ENCODE results near the gene PLXNA2.

PLXNA2 gene

GRCh38 chr1:208181364-208181763, 62.8 kb downstream of the PLXNA2 start:
- DNase-seq (ENCODE audit: low read depth): no peak

DNA sequence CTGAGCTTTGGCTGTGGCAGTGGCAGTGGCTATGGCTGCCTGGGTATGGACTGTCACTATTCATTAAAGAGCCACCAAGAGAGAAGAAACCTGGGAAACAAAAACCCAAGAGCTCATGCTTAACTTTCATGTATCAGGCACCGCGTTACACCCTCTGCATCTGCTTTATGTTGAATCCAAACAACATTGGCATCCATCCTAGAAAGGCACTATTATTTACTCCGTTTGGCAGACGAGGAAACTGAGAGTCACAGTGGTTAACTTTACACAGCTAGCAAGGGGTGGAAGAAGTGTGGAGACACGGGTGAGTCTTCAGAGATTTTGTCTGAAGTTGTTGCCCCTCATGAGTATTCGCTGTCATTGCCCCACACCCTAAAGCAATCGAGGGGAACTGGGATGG, 63.8 kb downstream of the PLXNA2 start:
- peak; percentile 45 for DNase-seq (ENCODE audit: low read depth)

GRCh38 chr1:208179961-208180409, 64.2 kb downstream of the PLXNA2 start:
- no peak for DNase-seq (ENCODE audit: low read depth)

- no peak for DNase-seq (ENCODE audit: low read depth)
Measured at GRCh38 chr1:208179263-208179816, 64.8 kb downstream of the PLXNA2 start.

DNA sequence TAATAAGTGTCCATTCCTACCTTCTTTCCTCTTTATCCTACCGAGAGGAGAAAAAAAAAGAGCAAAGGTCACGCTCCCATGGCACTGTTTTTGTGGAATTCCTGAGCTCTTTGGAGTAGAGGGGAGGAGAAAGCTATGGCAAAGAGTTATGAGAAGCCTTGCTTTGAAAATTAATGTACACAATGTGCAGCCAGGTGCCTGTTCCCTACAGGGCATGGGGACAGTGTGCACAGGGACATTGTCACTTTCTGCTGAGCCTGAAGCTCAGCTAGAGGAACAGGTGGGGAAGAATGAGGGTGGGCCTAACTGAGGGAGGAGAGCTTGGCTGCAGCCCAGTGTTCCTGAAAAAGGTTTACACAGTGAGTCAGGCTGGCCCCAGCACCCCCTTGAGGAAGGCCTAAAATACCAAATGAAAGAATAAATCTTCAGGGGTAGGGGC, 66.1 kb downstream of the PLXNA2 start:
- no peak for DNase-seq (ENCODE audit: low read depth)

DNA sequence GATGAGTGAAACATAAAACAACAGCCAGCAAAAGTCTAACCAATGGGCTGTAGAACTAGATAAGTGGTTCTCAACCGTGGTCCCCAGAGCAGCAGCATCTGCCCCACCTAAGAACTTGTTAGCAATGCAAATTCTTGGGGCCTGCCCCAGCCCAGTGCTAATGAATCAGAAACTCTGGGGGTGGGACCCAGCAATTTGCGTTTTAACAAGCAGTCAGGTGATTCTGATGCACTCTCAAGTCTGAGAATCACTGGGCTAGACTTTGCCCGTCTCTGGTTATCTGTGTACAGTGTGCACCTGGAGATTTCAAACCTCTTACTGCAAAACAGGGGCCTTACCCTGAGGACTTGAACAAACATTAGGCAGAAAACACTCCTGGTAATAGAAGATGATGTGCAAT, 66.5 kb downstream of the PLXNA2 start:
- DNase-seq (ENCODE audit: low read depth): no peak

- no peak for DNase-seq (ENCODE audit: low read depth)
Measured at GRCh38 chr1:208176649-208177048, 67.5 kb downstream of the PLXNA2 start.

DNA sequence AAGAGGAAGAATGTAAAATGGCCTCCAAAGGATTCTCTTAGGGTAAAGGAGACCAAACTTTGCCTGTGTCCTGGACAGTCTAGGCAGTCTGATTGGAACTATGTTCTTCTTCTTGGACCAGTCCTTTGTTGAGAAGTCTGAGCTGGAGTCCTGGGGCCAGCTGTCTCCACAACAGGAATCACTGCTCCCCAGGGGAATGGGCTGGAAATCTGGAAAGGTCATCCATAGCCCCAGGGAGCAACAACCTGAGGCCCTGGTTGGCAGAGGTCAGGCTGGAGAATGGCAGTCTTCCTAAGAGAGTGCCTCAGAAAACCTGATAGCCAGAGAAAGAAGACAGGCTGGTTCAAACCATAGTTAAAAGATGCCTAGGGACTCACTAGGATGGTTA, 68.7 kb downstream of the PLXNA2 start:
- DNase-seq (ENCODE audit: low read depth): no peak

- DNase-seq (ENCODE audit: low read depth): peak; percentile 78
Measured at GRCh38 chr1:208174731-208175507, 69.3 kb downstream of the PLXNA2 start.

- DNase-seq (ENCODE audit: low read depth): no peak
Measured at GRCh38 chr1:208174200-208174599, 70.0 kb downstream of the PLXNA2 start.

DNA sequence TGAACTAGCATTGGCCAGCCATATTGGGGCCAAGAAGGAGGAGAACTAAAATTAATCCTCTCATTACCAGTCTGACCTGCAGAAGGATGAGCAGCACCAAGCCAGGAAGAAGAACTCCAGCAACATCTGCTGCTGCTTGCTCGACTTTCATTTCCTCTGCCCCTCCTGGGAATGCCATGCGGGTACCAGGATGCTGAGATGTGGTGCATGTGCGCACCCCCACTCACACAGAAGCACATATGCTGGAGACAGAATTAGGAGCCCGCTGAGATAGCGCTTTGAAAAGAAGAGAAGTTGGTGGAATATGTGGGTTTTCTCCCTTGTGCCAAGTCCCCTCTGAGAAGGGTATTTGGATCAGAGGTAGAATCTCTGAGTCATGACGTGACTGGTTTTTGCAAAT, 70.4 kb downstream of the PLXNA2 start:
- no peak for DNase-seq (ENCODE audit: low read depth)

- DNase-seq (ENCODE audit: low read depth): peak; percentile 37
Measured at GRCh38 chr1:208172423-208173145, 71.6 kb downstream of the PLXNA2 start.

DNA sequence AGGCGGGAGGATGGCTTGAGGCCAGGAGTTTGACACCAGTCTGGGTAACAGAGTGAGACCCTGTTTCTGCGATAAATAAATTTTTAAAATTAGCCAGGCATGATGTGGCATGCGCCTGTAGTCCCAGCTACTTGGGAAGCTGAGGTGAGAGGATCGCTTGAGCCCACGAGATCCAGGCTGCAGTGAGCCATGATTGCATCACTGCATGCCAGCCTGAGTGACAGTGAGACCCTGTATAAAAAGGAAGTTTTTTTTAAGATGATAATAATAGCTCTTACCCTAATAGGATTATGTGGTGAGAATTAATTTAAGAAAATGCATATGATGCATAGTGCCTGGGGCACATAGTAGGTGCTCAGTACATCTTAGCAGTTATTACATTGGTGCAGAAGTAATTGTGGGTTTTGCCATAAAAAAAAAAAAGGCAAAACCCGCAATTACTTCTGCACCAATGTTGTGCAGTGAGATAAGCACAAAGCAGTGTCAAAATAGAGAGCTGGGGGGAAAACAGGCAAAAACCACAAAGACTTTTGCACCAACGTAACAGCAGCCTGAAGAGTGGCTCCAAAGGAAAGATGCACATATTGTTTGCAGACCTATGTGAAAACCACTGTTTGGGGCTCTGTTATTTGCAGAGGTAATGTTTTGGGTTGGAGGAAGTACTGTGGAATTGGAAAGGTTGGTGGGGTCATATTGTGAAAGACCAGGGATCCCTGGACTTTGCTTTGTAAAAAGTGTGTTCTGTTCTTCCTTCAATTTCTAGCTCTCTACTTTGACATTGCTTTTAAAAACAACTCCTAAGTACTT, 72.4 kb downstream of the PLXNA2 start:
- DNase-seq (ENCODE audit: low read depth): no peak

GRCh38 chr1:208170252-208170651, 73.9 kb downstream of the PLXNA2 start:
- no peak for DNase-seq (ENCODE audit: low read depth)

GRCh38 chr1:208169081-208169879, 74.9 kb downstream of the PLXNA2 start:
- DNase-seq (ENCODE audit: low read depth): no peak

GRCh38 chr1:208167261-208167869, 76.8 kb downstream of the PLXNA2 start:
- no peak for DNase-seq (ENCODE audit: low read depth)

DNA sequence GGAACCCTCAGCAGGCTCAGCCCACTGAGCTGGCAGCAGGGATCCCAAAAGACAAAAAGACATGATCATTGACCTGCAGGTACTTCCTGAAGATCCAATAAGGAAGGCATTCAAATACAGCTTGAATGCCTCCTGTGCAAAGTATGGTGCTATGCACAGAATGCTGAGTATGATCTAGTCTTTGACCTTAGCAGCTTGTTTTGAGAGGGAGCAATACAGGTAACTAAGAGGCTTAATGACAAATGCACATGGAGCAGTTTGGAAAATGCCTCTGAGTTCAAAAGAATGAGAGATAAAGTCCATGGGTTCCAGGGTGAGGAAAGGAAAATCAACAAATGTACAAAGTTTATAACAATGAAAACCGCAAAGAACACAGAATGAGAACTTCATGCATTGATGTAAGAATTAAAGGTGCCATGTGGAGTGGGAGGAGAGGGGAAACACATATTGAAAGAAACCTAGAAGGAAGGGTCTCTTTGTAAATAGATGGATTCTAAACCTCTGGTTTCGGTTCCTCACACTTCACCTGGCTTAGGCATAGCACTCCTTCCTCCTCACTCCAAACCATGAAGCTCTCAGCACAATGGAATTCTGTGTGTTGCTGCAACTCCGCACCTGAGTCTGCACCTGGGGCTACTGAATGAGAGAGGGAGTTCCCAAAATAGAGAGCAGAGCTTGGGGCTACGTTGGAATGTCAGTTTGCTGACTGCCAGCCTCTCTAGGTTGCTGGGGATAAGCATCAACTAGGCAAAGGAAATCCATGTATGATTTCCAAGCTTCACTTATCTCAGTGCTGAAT, 77.6 kb downstream of the PLXNA2 start:
- no peak for DNase-seq (ENCODE audit: low read depth)

DNA sequence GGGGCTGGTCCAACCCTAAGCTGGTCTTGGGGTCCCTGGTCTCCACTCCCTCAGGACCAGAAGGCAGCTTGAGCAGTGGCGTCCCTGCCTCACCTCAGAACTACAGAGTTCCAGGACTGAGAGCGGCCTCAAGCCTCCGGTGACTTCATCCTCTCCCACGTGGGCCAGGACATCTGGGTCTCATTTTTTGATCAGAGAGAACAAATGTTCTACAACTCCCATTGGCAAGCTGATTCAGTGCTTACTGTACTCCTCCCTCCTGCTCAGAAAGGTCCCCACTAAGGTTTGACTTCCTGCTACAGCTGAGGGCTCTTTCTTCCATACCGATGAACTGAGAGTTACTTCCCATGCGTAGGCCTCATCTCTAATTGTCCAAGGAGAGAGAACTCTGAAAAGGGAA, 78.5 kb downstream of the PLXNA2 start:
- DNase-seq (ENCODE audit: low read depth): no peak

GRCh38 chr1:208164609-208165008, 79.6 kb downstream of the PLXNA2 start:
- DNase-seq (ENCODE audit: low read depth): no peak

DNA sequence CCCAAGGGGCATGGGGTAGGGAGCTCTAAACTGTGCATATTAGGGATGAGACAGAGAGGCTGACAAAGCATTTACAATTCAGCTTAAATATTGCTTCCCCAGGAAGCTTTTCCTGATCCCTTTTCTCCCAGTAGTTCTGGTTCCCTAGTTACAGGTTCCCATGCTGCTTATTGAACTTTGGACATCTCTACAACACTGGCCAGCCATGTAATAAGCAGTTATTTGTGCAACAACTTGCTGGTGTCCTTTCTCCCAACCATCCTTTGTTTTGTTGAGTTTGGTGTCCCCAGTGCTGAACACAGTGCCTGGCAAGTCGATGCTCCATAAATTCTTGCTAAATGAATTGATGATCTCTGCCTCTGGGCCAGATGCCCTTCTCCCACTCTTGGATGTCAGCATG, 80.6 kb downstream of the PLXNA2 start:
- DNase-seq (ENCODE audit: low read depth): no peak

All from amniotic epithelial cell (primary cell).